ENCODE measurements around the gene SERINC3. TPM values are rescaled to one million over a fixed set of nuclear protein-coding genes. Genes with fewer than 3 reads are reported as not detected.

The SERINC3 gene
- polyA plus RNA-seq, 1 donor: 69.2 TPM

DNA sequence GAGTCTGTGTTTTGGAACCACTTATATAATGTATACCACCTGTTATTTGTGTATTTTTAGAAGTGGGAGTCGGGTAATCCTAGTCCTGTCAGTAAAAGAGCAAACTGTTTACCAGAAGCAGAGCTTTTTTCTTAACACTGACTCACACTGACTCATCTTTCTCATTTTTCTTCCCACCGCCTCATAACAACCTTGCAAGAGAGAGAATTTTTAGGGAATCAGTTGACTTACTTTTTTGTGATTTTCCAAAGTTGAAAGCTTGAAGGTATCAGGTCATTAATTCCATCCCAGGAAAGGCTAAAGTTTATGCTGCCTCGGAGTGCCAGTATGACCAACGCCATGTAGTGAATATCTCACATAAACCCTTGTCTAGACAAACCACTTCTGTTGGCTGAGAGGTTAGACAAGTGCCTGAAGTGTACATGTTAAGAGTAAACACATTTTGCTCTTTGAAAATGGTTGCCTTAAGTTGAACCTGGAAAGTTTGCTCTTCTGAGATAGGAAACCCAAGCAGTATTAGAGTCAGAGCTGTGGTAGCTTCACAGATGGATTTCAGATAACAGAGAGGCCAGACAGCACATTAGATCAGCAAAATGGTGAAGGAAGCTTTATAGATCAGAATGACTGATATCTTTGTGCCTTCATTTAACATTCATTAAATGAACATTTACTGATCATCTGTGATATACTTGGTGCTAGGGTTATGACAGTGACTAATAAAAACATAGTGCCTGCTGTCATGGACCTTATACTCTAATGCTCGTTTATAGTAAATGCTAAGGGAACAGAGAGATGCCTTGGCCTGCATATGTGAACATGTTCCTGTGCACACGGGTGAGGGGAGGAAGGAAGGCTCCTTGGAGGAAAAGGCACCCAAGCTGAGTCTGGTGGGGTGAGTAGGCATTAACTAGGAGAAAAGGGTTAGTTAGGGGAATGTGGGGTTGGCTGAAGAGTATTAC, 31.4 kb upstream of the SERINC3 start:
- H3K27ac ChIP-seq (ENCODE audit: low read length): no peak overlapping the region
- no CpG with 5 or more reads among the region's 6 CpGs for WGBS (ENCODE audit: insufficient coverage, low lambda C conversion rate)
- no peak for DNase-seq
- no peaks in the 10 kb centered on the region for H3K27me3 ChIP-seq (ENCODE audit: control insufficient read depth, insufficient read depth, low read length)
- H3K9me3 ChIP-seq (ENCODE audit: control insufficient read depth, low read depth, low read length): no peaks in the 10 kb centered on the region
- no peaks in the 10 kb centered on the region for H3K4me1 ChIP-seq (ENCODE audit: control insufficient read depth, insufficient read depth, low read length)
- no peak overlapping the region for H3K4me3 ChIP-seq (ENCODE audit: low read length)
- no peaks in the 10 kb centered on the region for H3K36me3 ChIP-seq (ENCODE audit: control insufficient read depth, insufficient read depth, low read length)

DNA sequence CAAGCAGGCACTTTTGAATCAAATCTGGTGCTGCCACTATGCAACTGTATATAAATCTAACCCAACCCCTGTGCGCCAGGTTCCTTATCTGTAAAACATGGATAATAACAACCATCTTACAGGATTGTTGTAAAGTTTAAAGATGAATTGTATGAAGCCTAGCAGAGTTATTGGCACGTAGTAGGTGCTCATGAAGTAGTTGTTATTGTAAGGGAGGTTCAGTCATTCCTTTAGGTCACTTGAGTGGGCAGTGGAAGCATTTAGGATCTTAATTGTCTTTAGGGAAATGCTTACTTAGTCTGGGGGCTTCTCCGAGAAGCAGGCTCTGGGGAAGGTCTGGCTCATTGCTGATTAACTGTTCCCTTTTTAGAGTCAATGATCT, 30.7 kb upstream of the SERINC3 start:
- WGBS (ENCODE audit: insufficient coverage, low lambda C conversion rate): no CpG with 5 or more reads among the region's 3 CpGs
- Histone ChIP-seq H3K36me3 (ENCODE audit: control insufficient read depth, insufficient read depth, low read length) (no peaks in the 10 kb centered on the region), H3K27ac (ENCODE audit: low read length) (no peak overlapping the region), H3K27me3 (ENCODE audit: control insufficient read depth, insufficient read depth, low read length) (no peaks in the 10 kb centered on the region), H3K9me3 (ENCODE audit: control insufficient read depth, low read depth, low read length) (no peaks in the 10 kb centered on the region), H3K4me1 (ENCODE audit: control insufficient read depth, insufficient read depth, low read length) (no peaks in the 10 kb centered on the region), H3K4me3 (ENCODE audit: low read length) (no peak overlapping the region)
- no peak for DNase-seq

GRCh38 chr20:44552050-44552449, 30.2 kb upstream of the SERINC3 start:
- 71% methylated on average over 3 of the region's 4 CpGs for WGBS (ENCODE audit: insufficient coverage, low lambda C conversion rate)
- no peaks in the 10 kb centered on the region for H3K9me3 ChIP-seq (ENCODE audit: control insufficient read depth, low read depth, low read length)
- no peak overlapping the region for H3K27ac ChIP-seq (ENCODE audit: low read length)
- H3K27me3 ChIP-seq (ENCODE audit: control insufficient read depth, insufficient read depth, low read length): no peaks in the 10 kb centered on the region
- H3K4me1 ChIP-seq (ENCODE audit: control insufficient read depth, insufficient read depth, low read length): no peaks in the 10 kb centered on the region
- no peak overlapping the region for H3K4me3 ChIP-seq (ENCODE audit: low read length)
- no peaks in the 10 kb centered on the region for H3K36me3 ChIP-seq (ENCODE audit: control insufficient read depth, insufficient read depth, low read length)
- no peak for DNase-seq

DNA sequence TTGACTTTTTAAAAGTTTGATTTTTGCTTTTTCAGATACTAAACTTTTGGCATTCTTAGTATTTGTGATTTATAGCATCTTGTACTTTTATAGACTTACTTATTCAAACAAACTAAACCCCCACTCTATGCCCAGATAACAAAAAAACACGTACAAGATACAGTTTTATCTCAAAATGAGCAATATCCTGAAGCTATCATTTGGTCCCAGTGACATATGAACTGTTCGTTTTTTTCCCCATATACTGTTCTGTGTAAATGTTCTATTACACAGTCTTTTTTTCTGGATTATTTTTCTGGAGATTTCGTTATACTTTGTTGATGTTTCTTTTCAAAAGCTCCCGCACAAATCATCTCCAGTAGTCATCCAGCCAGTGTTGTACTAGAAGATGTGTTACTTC, 27.3 kb upstream of the SERINC3 start:
- no peak for DNase-seq
- no peak overlapping the region for H3K27ac ChIP-seq (ENCODE audit: low read length)
- H3K4me1 ChIP-seq (ENCODE audit: control insufficient read depth, insufficient read depth, low read length): no peaks in the 10 kb centered on the region
- no peaks in the 10 kb centered on the region for H3K36me3 ChIP-seq (ENCODE audit: control insufficient read depth, insufficient read depth, low read length)
- no peaks in the 10 kb centered on the region for H3K27me3 ChIP-seq (ENCODE audit: control insufficient read depth, insufficient read depth, low read length)
- 52% methylated on average over 3 of the region's 4 CpGs for WGBS (ENCODE audit: insufficient coverage, low lambda C conversion rate)
- H3K4me3 ChIP-seq (ENCODE audit: low read length): no peak overlapping the region
- no peaks in the 10 kb centered on the region for H3K9me3 ChIP-seq (ENCODE audit: control insufficient read depth, low read depth, low read length)

DNA sequence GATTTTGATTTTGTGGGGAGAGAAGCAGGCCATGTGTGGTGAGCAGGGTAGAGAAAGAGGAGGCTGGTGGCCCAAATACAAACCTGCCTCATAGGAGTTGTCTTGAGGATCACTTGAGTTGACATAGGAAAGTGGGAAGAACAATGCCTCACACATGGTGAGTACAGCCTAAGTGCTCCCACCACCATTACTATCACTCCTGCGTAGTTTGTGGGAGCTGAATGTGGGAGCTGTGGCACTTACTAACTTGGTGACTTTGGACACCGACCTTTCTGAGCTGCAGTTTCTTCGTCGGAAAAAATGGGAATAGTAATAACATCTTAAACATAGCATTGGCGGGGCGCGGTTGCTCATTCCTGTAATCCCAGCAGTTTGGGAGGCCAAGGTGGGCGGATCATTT, 25.5 kb upstream of the SERINC3 start:
- H3K27ac ChIP-seq (ENCODE audit: low read length): no peak overlapping the region
- no peaks in the 10 kb centered on the region for H3K4me1 ChIP-seq (ENCODE audit: control insufficient read depth, insufficient read depth, low read length)
- H3K27me3 ChIP-seq (ENCODE audit: control insufficient read depth, insufficient read depth, low read length): no peaks in the 10 kb centered on the region
- H3K9me3 ChIP-seq (ENCODE audit: control insufficient read depth, low read depth, low read length): no peaks in the 10 kb centered on the region
- DNase-seq: no peak
- H3K36me3 ChIP-seq (ENCODE audit: control insufficient read depth, insufficient read depth, low read length): no peaks in the 10 kb centered on the region
- no CpG with 5 or more reads among the region's 8 CpGs for WGBS (ENCODE audit: insufficient coverage, low lambda C conversion rate)
- H3K4me3 ChIP-seq (ENCODE audit: low read length): no peak overlapping the region

- DNase-seq: no peak
- H3K27ac ChIP-seq (ENCODE audit: low read length): no peak overlapping the region
- no peaks in the 10 kb centered on the region for H3K27me3 ChIP-seq (ENCODE audit: control insufficient read depth, insufficient read depth, low read length)
- peaks cover 3% of the 10 kb centered on the region for H3K4me1 ChIP-seq (ENCODE audit: control insufficient read depth, insufficient read depth, low read length)
- no CpG with 5 or more reads among the region's 5 CpGs for WGBS (ENCODE audit: insufficient coverage, low lambda C conversion rate)
- H3K36me3 ChIP-seq (ENCODE audit: control insufficient read depth, insufficient read depth, low read length): no peaks in the 10 kb centered on the region
- no peak overlapping the region for H3K4me3 ChIP-seq (ENCODE audit: low read length)
- no peaks in the 10 kb centered on the region for H3K9me3 ChIP-seq (ENCODE audit: control insufficient read depth, low read depth, low read length)
Observed at GRCh38 chr20:44544263-44544662, 22.4 kb upstream of the SERINC3 start.

DNA sequence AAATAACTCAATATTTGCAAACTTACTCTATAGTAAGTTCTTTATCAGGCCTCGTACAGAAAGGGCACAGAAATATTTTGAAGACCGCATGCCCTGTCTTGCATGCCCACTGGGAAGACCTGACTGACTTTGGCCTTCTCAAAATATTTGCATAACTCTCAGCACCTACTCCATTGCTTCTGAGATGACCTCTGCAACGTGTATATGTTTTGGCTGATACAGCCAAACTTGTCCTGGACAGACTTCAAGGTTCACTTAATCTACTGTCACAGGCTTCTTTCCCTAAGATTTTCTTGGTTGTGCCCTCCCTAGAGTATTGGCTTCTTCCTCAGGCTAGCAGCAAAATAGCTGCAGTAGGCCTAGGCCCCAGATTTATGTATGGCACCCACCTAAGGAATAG, 21.5 kb upstream of the SERINC3 start:
- no peaks in the 10 kb centered on the region for H3K9me3 ChIP-seq (ENCODE audit: control insufficient read depth, low read depth, low read length)
- H3K36me3 ChIP-seq (ENCODE audit: control insufficient read depth, insufficient read depth, low read length): no peaks in the 10 kb centered on the region
- peaks cover 3% of the 10 kb centered on the region for H3K4me1 ChIP-seq (ENCODE audit: control insufficient read depth, insufficient read depth, low read length)
- H3K27ac ChIP-seq (ENCODE audit: low read length): no peak overlapping the region
- no peaks in the 10 kb centered on the region for H3K27me3 ChIP-seq (ENCODE audit: control insufficient read depth, insufficient read depth, low read length)
- H3K4me3 ChIP-seq (ENCODE audit: low read length): no peak overlapping the region
- no peak for DNase-seq
- WGBS (ENCODE audit: insufficient coverage, low lambda C conversion rate): 100% methylated on average over 1 of the region's 3 CpGs

GRCh38 chr20:44542890-44543289, 21.0 kb upstream of the SERINC3 start:
- no CpG with 5 or more reads among the region's 1 CpG for WGBS (ENCODE audit: insufficient coverage, low lambda C conversion rate)
- H3K27ac ChIP-seq (ENCODE audit: low read length): peak overlapping the region; percentile 79
- H3K36me3 ChIP-seq (ENCODE audit: control insufficient read depth, insufficient read depth, low read length): no peaks in the 10 kb centered on the region
- no peaks in the 10 kb centered on the region for H3K27me3 ChIP-seq (ENCODE audit: control insufficient read depth, insufficient read depth, low read length)
- no peak overlapping the region for H3K4me3 ChIP-seq (ENCODE audit: low read length)
- H3K4me1 ChIP-seq (ENCODE audit: control insufficient read depth, insufficient read depth, low read length): peaks cover 3% of the 10 kb centered on the region
- no peaks in the 10 kb centered on the region for H3K9me3 ChIP-seq (ENCODE audit: control insufficient read depth, low read depth, low read length)
- DNase-seq: no peak

DNA sequence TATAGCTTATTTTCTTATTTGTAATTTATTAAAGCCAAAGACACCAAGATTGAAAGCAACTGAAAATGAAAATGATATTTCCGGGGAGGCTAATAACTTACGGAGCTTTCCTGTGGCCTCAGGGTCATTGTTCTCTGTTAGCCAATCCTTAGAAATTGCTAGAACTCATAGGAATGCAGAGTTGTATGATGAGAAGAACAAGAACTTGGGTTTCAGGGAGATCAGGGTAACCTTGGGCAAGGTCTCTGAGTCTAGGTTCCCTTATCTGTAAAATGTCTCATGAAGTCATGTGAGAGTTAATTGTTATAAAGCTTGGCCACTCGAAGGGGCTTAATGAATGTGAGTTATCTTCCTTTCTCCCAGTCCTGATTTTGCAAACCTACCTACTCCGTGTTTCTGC, 20.1 kb upstream of the SERINC3 start:
- Histone ChIP-seq H3K4me3 (ENCODE audit: low read length) (no peak overlapping the region), H3K9me3 (ENCODE audit: control insufficient read depth, low read depth, low read length) (no peaks in the 10 kb centered on the region), H3K4me1 (ENCODE audit: control insufficient read depth, insufficient read depth, low read length) (peaks cover 3% of the 10 kb centered on the region), H3K36me3 (ENCODE audit: control insufficient read depth, insufficient read depth, low read length) (no peaks in the 10 kb centered on the region), H3K27ac (ENCODE audit: low read length) (peak overlapping the region; percentile 79), H3K27me3 (ENCODE audit: control insufficient read depth, insufficient read depth, low read length) (no peaks in the 10 kb centered on the region)
- 0% methylated on average over 1 of the region's 4 CpGs for WGBS (ENCODE audit: insufficient coverage, low lambda C conversion rate)
- DNase-seq: peak; percentile 68 to 86

DNA sequence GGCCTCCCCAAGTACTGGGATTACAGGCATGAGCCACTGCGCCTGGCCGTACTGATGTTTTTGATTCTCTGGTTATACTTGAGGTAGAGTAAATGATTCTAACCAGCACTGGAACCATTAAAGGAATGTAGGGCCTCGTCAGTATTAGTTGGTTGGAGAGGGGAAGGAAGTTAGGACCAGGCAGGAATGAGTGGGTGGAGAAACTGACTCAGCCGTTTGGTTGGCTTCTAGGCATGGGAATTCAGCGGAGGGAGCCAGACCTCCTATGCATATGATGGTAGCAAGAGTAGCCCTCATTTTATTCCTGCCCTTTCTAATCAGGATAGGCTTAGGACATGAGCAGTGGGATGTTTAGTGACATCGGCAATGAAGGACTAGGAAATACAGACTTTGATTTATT, 19.0 kb upstream of the SERINC3 start:
- no CpG with 5 or more reads among the region's 6 CpGs for WGBS (ENCODE audit: insufficient coverage, low lambda C conversion rate)
- H3K27me3 ChIP-seq (ENCODE audit: control insufficient read depth, insufficient read depth, low read length): no peaks in the 10 kb centered on the region
- no peak overlapping the region for H3K4me3 ChIP-seq (ENCODE audit: low read length)
- no peaks in the 10 kb centered on the region for H3K9me3 ChIP-seq (ENCODE audit: control insufficient read depth, low read depth, low read length)
- H3K27ac ChIP-seq (ENCODE audit: low read length): no peak overlapping the region
- no peaks in the 10 kb centered on the region for H3K36me3 ChIP-seq (ENCODE audit: control insufficient read depth, insufficient read depth, low read length)
- DNase-seq: no peak
- peaks cover 3% of the 10 kb centered on the region for H3K4me1 ChIP-seq (ENCODE audit: control insufficient read depth, insufficient read depth, low read length)

GRCh38 chr20:44537993-44538392, 16.1 kb upstream of the SERINC3 start:
- H3K4me1 ChIP-seq (ENCODE audit: control insufficient read depth, insufficient read depth, low read length): peaks cover 3% of the 10 kb centered on the region
- DNase-seq: no peak
- no peak overlapping the region for H3K4me3 ChIP-seq (ENCODE audit: low read length)
- H3K27me3 ChIP-seq (ENCODE audit: control insufficient read depth, insufficient read depth, low read length): no peaks in the 10 kb centered on the region
- no peaks in the 10 kb centered on the region for H3K36me3 ChIP-seq (ENCODE audit: control insufficient read depth, insufficient read depth, low read length)
- no CpG with 5 or more reads among the region's 1 CpG for WGBS (ENCODE audit: insufficient coverage, low lambda C conversion rate)
- no peaks in the 10 kb centered on the region for H3K9me3 ChIP-seq (ENCODE audit: control insufficient read depth, low read depth, low read length)
- H3K27ac ChIP-seq (ENCODE audit: low read length): no peak overlapping the region
